Ecto neural progenitor cell (in vitro differentiated cells): ENCODE results near the gene SPEF2.
A peak's percentile ranks its signal among the peaks of the same experiment; 100 is the strongest.

Experiments
- DNase-seq: peaks from one replicate; pipeline ENCODE4 v3.0.0-alpha.2; 2018; ENCODE audit warnings: low spot score

The SPEF2 gene

DNA sequence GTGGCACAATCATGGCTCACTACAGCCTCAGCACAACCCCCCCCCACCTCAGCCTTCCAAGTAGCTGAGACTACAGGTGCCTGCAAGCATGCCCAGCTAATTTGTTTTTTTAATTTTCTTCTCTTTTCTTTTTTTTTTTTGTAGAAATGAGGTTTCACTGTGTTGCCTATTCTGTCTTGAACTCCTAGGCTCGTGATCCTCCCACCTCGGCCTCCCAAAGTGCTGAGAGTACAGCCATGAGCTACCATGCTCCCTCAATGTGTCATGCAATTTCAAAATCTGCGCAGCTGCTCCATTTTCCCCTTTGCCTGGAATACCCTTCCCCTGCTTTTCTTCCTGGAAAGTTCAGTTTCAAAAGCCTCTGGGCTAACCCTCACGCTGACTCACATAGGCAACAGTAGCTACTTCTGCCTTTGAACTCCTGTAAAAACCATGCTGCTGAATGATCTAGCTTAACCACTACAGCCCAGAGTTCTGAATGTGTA, 168.0 kb downstream of the SPEF2 start:
- DNase-seq, result no peak

DNA sequence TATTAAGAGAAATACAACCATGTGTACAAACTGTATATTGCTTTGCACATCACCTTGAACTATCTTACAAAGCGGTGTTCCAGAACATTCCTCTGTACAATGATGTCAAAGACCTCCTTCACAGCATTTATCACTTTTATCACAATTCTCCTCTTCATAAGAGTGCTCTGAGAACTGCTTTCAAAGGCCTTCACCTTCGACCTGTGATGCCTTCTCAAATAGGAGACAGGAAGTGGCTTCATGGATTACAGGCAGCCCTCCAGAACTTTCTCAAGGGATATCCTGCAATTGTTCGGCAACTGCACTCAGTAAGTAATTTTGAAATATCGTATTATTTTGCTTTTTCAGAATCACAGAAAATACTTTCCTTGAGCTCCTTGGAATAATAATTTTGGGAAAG, 171.1 kb downstream of the SPEF2 start:
- DNase-seq, result no peak

DNA sequence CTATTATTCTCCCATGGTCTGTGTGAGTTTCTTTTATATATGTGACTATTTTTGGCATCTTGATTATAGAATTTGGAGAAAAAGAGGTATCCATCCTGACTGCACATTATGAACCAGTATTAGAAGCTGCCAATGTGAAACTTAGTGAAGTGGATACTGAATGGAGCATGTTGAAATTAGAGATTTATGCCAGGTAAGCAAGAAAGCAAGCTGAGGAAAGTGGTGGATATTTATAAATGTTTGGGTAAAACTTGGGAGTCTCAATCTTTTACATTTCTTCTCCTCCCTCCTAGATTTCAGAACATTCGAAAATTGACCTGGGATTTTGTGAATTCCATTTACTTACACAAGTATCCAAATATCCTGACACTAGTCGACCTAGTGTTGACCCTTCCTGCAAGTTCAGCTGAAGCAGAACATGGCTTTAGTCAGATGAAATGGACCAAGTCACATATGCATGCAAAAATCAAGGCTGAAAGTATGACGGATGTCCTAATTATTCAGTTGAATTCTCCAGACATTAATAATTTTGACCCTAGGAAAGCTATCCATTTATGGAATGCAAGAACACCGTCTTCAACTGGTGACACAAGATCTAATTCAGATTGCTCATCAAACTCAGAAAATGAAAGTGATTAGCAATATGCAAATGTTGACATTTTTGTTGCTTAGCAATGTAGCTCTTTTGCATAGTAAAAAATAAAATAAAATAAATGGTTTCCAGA, 172.2 kb downstream of the SPEF2 start:
- DNase-seq, result no peak

DNA sequence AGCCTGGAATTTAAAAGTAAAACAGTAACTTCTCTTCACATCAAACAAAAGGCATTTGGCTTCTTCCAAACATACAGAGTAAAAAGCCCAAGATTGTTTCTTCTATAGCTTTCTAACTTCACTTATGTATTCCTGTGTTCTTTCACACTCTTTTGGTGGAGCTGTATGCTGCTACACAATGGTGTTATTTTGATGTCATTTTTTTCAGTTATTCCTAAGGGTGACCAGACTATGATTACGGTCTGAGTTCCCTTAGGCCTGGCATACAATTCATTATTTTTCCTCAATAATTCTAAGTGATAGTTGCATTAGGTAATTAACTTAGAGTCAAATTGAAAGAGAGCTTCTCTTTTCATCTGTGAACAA, 172.8 kb downstream of the SPEF2 start:
- DNase-seq, result no peak

DNA sequence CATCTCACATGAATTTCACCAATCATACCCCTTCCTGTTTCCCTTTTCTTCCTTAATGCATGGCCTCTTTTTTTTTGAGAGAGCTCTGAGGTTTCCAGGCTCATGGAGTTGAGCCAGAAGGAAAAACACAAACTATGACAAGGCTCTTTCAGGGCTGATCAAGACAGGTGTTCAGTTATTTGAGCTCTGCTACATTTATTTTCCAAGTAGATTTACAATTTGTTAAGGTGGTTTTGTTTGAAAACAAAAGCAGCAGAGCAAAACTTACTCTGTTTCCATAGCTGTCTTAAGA, 176.6 kb downstream of the SPEF2 start:
- DNase-seq, result no peak

DNA sequence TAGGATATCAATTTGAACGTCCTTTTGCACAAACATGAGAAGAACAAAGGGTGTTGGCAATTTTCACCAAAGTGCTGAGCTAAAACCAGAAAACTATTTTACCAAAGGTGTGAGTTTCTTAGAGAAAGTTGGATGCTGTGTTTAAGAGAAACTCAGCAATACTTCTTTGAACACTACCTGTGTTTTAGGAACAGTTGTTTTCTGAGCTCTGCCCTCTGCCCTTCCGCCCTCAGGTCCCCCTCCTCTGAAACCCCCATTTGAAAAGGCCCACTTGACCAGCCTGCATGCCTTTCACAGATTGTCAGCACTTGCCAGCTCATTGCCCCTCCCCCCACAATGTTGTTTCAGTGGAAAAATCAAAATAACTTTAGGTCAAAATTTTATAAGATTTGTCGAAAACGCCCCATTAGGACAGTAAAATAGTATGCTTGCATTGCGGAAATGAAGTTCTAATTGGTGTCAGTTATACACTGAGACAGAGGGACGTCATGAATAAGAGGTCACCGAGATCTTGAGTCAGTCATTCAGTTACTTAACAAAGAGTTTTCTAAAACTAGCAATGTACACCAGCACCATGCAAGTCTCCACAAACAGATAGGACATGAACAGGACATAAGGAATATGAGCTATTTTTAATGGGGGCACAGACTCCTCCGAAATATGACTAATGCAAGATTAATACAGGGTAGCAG, 177.2 kb downstream of the SPEF2 start:
- DNase-seq, result no peak

DNA sequence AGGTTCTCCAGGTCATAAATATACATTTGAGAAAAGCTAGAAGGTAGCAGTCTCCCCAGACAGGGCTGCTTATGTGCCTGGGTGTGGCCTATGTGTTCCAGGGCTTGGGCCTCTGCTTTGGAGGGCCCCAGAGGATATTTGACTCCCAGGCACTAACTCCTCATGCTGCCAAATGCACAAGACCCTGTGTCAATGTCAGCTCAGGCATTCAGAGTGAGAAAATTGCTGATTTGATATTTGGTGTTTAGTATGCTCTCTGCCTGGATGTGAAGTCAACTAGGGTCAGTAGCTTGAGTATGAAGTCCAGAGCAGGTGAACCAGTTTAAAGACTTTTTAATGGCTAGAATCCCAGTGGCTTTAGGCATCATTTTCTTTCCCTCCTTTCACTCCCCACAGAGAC, 181.5 kb downstream of the SPEF2 start:
- DNase-seq, result no peak

DNA sequence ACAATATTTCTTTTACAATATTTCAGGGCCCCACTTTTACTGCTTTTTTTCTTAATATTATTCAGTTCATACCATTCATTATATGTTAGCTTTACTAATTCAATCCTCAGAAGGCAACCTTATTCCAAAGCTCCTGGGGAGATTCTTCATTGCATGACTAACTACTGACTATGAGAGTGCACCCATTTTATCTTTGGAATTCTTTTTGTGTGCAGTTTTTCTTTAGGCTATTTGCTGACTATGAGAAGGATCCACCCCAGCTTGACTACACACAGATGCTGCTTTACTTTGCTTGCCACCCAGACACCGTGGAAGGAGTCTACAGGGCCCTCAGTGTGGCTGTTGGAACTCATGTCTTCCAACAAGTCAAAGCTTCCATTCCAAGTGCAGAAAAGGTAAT, 182.1 kb downstream of the SPEF2 start:
- DNase-seq, result no peak

DNA sequence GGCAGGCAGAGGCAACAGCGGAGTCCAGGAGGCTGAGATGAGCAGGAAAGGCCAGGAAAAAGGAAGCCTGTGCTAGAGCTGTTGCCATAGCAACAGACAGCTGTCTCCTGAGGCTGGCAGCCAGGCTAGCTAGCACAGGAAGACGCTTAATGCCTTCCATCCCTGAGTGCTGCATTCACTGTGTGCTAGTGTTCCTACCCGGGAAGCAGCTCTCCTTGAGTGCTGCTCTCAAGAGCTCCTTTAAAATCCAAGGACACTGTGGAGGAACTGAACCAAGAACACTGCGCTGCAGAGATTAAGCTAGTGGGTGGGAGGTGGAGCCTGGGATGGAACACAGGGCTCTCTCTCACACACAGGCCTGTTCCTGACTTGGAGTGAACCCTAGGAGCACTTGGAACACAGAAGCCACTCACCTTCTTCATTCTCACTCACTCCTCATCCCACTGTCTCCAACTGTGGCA, 185.6 kb downstream of the SPEF2 start:
- peak; percentile 71 for DNase-seq

DNA sequence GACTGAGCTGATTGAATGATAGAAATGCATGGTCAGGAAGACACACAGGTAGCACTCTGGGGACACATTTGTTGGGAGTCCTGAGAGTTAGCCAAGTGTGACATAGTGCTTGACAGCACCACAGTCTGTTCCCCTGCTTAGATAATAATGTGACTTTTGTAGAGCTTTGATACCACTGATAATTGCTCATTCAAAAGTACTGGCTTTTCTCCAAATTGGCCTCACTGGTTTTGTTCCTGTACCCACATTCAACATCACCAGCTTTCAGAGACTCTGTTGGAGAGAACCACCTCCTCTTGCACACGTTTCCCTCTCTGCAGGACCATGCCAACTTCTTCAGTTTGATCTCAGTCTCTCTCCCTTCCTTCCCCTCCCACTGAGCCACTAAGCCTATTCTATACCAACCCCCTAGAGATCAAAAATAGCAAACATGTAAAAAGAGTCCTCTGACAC, 186.6 kb downstream of the SPEF2 start:
- no peak for DNase-seq

DNA sequence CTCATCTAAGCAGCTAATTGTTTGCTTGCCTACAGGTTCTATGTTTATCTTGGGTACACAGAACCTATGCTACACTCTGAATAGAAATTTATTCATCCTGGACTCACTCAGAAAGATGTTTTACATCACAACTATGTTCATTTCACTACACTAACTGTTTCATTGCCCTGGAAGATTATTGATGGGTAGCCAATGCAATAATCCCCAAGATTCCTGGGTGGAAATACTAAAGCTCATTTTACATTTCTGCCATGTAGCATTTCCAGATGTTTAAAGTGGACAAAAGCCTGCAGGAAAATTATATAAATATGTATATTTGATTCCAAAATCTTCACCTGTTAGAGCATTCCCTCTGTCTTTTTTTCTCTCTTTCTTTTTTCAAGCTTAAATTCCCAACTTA, 187.2 kb downstream of the SPEF2 start:
- no peak for DNase-seq

DNA sequence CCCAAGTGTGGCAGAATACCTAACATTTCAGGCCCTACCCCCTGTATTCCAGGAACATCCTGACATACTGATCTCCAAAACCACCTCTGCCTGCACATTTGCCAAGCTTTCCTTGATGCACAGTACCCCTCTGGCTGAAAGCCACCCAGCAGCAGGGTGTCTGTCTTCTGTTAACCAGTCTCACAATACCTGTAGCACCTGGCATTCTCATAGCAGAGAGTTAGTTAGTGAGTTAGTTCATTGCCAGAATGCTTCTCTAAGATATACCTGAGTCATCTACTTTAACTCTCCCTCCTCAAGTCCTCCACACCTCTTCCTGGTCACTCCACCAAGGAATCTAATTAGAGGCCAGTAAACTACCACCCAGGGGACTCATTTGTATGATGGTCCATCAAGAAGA, 192.9 kb downstream of the SPEF2 start:
- DNase-seq, result no peak

DNA sequence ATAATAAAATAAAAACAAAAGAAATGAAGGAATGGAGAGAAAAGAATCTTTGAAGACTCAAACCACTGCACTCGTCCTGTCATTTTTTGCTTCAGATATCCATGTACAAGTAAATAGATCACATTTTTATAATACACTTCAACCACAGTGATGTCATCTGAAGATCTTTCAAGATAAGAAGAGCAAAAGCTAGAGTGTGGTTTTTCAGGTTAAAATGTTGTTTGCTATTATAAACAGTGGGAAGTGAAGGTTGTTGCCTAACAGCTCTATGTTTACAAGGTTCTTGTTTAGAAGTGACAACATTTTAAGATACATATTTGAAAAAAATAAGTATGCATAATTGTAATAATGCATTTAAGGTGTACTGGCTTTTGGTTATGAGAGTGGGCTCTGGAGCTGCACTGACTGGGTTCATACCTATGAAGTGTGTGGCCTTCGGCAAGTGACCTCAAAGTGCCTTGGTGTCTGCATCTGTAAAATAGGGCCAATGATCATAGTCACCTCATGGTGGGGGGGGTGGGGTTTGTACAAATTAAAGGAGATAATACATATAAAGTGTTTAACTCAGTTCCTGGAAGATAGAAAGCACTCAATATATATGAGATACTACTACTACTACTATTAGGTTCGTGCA, 193.6 kb downstream of the SPEF2 start:
- no peak for DNase-seq

DNA sequence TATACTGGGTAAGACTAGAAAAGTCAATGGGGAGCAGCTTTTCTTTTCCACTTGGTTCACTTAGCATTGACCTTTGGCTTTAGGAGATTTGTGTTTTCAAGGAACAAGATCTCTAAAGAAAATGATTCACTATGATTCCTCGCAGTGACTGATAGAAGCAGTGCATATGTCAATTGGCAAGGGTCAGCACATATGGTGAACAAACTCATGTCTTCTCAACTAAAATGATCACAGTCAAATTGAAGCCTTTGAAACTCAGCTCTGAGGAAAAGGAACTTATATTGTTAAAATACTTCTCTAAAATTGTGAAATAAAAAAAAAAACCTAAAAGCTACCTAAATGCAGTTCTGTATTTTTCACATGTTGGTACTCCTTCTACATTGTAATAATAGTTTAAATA, 195.9 kb downstream of the SPEF2 start:
- DNase-seq, result no peak

DNA sequence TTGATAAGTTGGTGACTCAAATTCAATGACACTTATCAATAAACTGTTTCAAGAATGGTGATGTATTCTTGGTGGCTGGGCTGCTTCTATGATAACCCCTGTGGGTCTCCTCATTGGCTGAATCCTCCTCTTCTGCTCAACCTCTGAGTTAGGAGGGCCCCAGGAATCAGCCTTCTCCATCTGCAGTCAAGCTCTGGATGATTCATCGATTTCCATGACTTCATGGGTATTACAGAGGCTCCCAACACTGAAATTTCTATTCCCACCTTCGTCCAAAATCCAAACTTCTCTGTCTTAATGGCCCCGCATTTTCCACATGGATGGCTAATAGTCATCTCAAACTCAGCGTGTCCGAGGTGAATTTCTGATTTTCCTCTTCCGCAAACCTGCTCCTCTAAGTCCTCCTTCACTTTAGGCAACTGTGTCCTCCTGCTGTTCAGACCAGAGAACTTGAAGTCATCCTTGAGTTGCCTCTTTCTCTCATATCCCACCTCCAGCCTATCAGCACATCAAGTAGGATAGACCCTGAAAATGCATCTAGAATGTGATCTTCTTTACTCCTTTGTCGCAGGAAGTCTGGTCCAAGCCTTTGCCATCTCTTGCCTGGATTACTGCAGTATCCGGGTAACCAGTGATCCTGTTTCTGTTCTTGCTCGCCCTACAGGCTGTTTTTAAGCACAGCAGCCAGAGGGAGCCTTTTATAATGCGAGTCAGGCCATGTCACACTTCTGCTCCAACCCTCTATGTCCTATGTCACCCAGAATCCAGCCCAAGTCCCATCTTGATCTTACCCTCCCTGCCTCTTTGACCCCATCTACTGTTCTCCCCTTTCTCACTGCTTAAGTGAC, 197.7 kb downstream of the SPEF2 start:
- DNase-seq, result no peak

DNA sequence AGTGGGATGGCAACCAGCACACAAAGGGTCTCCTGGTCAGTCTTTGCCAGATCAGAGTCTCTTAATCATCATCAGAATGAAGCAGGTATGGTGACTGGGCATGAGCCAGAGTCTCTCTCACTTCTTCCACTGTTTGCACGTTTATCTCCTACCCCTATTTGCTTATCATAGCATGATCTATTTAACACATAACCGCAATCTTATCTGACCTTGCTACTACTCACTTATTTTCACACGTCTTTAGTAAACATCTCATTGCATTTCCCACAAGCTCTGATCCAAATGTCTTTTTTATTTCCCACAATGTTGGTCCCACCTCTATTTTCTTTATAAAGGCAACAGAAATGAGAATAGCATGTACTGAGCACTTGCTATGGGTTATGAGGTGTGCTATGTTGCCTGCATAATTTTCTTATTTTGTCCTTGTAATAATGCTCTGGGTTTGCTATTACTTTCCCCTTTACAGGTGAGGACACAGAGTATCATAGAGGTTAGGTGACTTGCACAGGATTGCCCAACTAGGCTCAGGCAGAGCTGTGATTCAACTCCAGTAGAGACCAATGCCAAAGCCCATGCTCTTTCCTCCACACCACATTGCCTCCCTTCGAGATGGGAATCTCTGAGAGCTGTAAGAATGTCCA, 199.3 kb downstream of the SPEF2 start:
- no peak for DNase-seq

DNA sequence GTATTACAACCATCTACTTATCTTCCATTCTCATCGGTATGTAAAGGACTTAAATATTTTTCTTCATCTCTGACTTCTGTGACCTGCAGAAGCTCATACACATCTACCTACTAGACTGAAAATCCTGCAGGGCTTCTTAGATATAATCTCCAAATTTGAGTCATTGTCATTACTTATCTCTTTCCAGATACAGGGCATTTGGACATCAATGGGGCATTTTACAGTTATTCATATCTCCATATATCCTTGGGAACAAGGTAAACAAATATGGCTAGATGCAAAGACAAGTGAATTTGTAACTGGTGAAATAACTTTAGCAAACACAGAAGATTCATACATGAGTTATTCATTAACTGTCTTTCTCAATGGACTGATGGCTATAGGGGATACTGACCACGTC, 201.4 kb downstream of the SPEF2 start:
- no peak for DNase-seq

DNA sequence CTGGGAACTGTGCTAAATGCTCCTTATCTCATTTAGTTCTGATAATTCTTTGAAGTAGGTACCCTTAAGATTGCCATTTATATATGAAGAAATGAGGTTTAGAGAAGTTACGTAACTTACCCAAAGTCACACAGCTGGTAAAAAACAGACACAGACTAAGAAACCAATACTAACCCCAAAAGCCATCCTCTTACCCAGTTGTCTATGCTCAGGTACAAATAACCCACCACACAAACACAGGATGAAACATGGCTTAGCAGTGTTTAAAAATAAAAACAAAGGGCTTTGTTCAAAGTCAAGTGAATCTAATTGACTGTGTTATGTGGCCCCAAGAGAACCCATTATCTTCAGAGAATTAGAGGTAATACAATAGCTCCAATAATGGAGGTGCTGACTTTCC, 202.0 kb downstream of the SPEF2 start:
- DNase-seq, result no peak

DNA sequence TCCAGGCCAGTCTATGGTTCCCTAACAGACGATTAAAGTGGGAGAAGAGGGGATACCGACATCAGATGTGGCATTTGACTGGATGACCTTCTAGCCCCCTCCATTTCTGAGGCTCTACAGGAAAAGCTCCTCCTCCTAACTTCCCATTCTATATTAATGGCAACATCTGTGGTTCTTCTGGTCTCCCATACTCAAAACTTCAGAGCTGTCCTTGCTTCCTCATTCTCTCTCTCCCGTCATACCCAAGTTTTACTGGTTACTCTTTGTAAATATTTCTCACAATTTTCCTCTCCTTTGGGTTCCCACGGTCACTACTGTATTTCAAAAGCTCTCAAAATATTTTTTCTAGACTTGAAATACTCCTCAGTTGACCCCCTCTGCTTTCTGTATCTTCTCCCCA, 203.1 kb downstream of the SPEF2 start:
- no peak for DNase-seq

DNA sequence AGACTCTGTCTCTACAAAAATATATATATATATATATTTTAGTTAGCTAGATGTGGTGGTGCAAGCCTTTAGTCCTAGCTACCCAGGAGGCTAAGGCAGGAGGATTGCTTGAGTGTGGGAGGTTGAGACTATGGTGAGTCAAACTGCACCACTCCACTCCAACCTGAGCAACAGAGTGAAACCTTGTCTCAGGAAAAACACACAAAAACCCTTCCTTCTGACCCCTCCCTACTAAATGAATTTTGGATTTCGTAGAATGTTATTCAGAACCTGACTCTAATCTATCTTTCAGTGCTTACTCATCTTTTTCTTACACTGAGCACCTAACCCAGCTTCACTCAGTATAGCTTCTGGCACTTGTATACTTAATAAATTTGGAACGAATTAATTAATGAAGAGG, 203.8 kb downstream of the SPEF2 start:
- no peak for DNase-seq

DNA sequence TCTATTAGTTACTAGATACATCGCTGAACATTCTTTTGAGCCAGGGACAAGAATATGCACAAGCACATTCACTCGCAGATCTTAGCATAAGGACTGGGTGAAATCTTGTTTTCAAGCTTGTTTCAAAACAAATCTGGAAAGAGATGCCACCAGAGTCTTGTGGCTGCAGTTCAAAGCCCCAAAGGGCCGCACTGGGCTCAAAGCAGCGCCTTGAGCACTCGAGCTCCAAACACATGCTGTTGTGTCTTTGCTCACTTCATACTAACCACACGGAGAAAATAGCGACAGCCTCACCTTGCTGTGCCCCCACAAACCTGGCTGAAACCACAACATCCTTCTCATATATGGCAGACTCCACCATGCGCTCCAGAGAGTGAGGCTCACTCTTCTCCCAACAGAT, 204.8 kb downstream of the SPEF2 start:
- DNase-seq, result no peak
